GM04504 (cell line): ENCODE measurements around the gene RNASE8.
"Not testable (repeated sequence)": the region's sequence is repeated elsewhere in the genome, so short reads cannot be mapped to it uniquely, and the experiment has no call there.

Experiments used
- DNase-seq: peaks from one replicate; pipeline ENCODE4 v3.0.0-alpha.2; 2012; ENCODE audit warnings: low read depth

RNASE8 gene

GRCh38 chr14:21057803-21058675, at the start of gene RNASE8:
TSS of gene RNASE8 (plus strand) at chr14:21057822. CDS start at chr14:21057893, 71 bp downstream.
- no peak for DNase-seq

DNA sequence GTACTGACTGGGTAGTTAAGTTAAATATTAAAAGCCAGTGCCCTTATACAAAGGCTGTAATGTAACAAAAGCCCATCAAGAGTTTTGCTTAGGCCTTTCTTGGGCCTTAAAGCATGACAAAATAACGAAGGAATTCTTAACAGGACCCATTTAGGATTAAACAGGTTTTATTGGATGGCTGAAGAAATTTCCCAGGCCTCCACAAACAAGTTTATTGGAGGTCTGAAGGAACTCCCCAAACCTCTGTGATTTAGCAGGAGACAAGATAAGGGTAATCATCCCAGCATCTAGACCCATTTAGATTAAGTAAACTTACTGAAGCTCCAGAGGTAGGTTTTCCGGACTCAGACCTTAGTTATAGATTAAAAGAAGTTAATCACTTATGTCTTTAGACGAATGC, 47.9 kb upstream of the RNASE8 start:
- DNase-seq = not testable (repeated sequence)

DNA sequence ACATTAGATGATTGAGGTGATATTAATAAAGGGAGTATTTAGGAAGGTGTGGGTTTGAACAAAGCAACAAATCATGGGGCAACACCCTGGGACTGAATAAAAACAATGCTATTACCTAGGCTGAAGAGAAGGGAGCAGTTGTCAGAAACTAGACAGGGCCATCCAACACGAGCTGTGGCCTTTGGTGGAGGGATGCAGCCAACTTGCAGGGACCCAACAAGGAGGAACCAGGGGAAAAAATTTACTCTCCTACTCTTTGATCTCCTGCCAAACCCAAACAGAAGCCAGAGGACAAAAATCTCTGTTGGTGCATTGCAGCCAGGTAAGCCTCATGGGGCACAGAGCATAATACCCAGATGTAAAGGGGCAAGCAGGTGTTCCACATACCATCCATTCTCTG, 46.5 kb upstream of the RNASE8 start:
- DNase-seq = no peak

DNA sequence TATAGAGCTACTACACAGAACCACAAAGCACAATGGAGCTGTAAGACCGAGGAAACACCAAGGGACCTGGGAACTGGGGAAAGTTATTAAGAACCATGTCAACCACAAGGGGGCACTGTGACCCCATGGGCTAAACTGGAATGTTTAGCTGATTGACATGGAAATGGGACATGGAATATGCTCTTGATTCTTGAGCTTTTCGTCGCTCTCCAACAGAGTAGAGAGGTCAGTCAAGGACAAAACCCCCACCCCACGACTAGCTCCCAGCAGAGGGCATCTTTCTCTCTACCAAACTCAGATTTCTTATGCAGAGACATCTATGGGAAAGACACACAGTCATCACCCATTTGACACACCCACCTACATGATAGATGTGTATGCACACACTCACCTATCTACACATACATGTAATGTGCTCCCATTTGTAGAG, 42.8 kb upstream of the RNASE8 start:
- DNase-seq = peak; percentile 57

- DNase-seq = no peak
Observed at GRCh38 chr14:21015312-21015711, 42.3 kb upstream of the RNASE8 start.

- no peak for DNase-seq
Observed at GRCh38 chr14:21016413-21017190, 41.0 kb upstream of the RNASE8 start.

DNA sequence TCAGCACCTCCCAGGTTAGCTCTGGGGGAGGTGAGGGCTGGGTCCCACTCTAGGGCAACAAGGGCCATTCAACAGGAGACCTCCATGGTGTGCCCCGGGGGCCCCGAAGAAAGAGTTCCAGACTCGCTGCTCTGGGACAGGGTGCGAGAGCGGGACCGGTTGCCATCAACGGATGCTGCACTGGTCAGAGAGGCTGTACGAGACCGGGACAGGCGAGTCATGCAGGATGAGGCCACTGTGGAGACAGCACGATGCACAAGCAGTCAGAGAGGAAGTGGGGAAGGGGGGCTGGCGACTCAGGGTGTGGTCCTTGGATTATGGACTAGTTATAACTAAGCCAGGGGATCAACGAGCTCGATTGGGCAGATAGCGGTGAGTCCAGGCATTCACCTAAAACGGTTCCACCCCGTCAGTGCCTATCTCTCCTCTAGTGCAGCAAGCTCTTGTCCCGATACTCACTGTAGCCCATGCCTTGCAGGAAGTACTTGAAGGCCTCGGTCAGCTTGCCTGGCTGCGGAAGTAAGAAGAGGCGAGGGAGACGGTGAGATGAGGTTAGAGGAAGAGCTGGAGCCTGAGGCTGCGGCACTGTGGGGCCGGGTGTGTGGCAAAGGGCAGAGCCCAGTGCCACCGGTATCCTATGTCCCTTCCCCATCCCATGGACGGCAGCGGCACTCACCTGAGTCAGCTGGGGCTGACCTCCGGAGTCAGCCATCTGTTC, 39.9 kb upstream of the RNASE8 start:
- DNase-seq = no peak

- DNase-seq = no peak
Observed at GRCh38 chr14:21018286-21018685, 39.3 kb upstream of the RNASE8 start.

DNA sequence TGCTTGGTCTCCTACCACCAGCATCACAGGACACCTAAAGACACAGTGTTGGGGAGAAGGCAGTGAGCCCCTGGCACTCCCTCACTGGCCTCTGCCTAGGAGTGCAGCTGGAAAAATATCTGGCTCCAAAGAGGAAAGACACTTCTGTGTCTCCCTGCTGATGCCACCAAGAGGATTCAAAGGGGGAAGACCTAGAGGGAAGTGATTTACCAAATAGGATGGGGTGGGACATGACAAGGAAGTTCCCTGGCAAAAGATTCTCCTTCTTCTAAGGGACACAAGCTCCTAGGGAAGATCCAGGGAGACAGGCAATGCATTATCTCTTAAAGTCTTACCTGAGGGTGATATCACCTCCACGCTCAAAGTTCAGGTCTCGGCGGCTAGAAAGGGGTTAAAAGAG, 38.8 kb upstream of the RNASE8 start:
- no peak for DNase-seq

- no peak for DNase-seq
Observed at GRCh38 chr14:21019366-21019765, 38.3 kb upstream of the RNASE8 start.

DNA sequence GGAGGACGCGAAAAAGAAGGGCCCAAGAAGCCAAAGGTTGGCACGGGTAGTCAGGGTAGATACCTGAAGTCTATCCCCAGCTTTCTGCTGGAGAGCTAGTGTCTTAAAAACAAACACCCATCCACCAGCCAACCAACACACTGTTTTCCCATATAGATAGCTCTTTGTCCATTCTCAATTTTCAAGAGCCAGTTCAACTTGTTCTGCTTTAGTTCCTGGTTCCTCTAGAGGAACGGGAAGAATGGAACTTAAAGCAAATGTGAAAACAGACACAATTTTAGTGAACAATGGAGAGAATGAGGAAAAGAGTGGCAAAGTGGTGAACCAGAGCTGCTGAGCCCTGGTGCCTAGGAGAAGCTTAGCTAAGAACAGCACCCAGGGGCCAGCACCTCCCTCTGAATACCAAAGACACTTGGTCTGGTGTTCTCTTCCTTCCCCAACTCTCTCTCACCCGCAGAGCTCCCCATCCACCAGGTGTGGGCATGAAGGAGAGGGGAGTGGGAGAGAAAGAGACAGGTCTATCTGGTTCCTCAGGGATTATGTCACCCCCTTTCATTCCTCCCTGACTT, 36.6 kb upstream of the RNASE8 start:
- DNase-seq = no peak

DNA sequence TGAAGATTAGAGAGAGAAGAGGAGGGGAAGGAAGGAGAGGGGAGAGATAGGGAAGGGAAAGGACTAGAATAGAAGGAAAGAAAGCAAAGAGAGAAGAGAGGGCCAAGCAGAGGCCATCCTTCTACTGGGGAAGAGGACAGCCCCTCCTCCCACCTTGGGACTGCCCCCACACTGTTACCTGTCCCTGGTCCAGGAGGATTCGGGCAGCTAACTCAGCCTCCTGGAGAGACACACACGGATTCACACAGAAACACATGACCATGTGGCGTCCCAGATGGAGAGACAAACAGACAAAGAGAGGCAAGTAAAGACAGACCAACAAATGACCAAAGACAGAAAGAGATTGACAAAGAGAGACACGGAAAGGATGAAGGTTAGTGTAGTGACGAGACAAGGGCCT, 34.9 kb upstream of the RNASE8 start:
- no peak for DNase-seq

DNA sequence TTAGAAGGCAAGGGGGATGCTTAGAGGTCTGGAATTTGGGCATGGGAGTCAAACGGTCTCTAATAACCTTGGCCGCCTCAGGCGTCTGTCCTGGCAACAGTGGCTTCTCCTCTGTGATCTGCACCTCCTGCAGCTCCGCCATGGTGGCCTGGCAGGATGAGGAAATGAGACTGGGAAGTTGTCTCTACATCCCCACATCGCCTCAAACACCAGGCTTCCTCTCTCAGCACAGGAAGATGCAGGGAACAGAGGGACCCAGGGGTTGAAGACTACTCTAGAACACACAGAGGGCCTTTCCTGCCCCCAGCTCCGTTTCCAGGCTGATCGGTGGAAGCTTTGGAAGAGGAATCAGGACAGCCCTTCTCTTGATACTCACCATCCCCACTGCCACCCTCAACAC, 34.4 kb upstream of the RNASE8 start:
- DNase-seq = no peak

GRCh38 chr14:21023817-21024584, 33.6 kb upstream of the RNASE8 start:
- DNase-seq = no peak

GRCh38 chr14:21024585-21025370, 32.8 kb upstream of the RNASE8 start, which contains the start of gene NDRG2:
TSS of gene NDRG2 (minus strand) at chr14:21025061. CDS start at chr14:21023315, 1,746 bp downstream.
- DNase-seq = no peak

- DNase-seq = no peak
Observed at GRCh38 chr14:21025371-21026273, 32.0 kb upstream of the RNASE8 start.

DNA sequence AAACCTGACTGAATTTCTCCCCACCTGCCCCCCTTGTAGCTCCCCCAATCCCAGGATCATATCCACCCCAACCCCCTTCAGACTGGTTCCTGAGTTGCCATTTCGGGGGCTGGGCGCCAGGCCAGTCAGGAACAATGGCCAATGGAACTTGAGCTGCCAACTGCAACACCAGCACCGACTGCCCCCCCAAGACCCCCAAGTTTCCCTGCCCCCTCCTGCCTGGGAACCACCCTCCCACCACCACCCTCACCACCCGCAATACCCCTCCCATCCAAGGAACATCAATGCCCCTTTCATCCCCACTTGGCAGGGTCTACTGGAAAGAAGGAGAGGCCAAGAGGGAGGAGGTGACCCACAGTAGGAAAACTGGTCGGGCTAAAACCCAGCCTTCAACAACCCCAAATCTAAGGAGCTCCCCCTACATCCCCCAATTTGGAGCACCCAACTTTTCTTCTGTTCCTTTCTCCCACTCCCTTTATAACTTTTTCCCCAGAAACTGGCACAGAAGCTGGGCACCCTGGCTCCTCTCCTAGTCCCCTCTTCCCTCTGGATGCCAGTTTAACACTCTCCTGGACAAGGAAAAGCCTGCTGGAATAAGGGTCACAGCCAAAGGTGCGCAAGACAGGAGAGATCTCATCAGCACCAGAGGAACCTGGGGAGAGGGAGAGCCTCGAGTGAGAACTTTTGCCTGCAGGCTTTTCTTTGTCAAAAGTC, 31.2 kb upstream of the RNASE8 start:
- DNase-seq = no peak

DNA sequence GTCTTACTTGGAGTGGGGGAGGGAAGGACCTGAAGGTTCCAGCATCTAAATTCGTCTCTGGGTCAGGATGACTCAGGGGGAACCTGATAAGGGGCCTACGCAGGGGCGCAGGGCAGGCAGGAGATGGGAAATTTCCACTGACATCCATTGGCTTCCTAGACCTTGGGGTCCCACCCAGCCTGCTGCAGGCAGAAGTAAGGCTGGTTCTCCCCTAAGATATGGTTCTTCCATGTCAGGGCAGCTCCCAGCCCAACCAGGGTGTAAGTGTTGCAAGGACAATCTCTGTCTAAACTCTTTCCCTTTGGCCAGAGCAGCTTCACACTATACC, 30.7 kb upstream of the RNASE8 start:
- DNase-seq = no peak

GRCh38 chr14:21029917-21030316, 27.7 kb upstream of the RNASE8 start, which contains the start of gene TPPP2:
TSS of gene TPPP2 (plus strand) at chr14:21030217. CDS start at chr14:21030582, 365 bp downstream.
- no peak for DNase-seq
